Astrocyte (in vitro differentiated cells and primary cell): Measurements from ENCODE around the gene ZCCHC2. TPM values are rescaled to one million over a fixed set of nuclear protein-coding genes. Genes with fewer than 3 reads are reported as not detected.

ENCODE experiments used
- DNase-seq: peaks from one replicate; pipeline ENCODE4 v3.0.0-alpha.2; 2010; ENCODE audit warnings: low read depth
- FAIRE-seq: peaks from 2 replicates; lab custom pipeline; 2011; peaks lifted over from hg19 to GRCh38; lab: Jason Lieb, UNC
- H2AFZ ChIP-seq: 2 replicates; pipeline ENCODE4 v1.6.0; 2012; ENCODE audit warnings: low read depth, low read length, inconsistent platforms
- H3K27ac ChIP-seq: 2 replicates; pipeline ENCODE4 v1.5.1; 2011; ENCODE audit warnings: low read depth, low read length, inconsistent platforms
- H3K27me3 ChIP-seq: 2 replicates; pipeline ENCODE4 v1.6.0; 2011; ENCODE audit warnings: low read length, inconsistent platforms; ENCODE audit not compliant: insufficient read depth
- H3K36me3 ChIP-seq: 2 replicates; pipeline ENCODE4 v1.5.1; 2011; ENCODE audit warnings: low read length, inconsistent platforms; ENCODE audit not compliant: insufficient read depth
- H3K4me1 ChIP-seq: 2 replicates; pipeline ENCODE4 v1.5.1; 2011; ENCODE audit warnings: low read length, inconsistent platforms; ENCODE audit not compliant: insufficient read depth
- H3K4me2 ChIP-seq: 2 replicates; pipeline ENCODE4 v1.6.0; 2012; ENCODE audit warnings: low read length, inconsistent platforms
- H3K4me3 ChIP-seq: 2 replicates; pipeline ENCODE4 v1.5.1; 2011; ENCODE audit warnings: low read depth, mild to moderate bottlenecking, low read length, inconsistent platforms; ENCODE audit not compliant: insufficient read depth
- H3K79me2 ChIP-seq: 2 replicates; pipeline ENCODE4 v1.6.0; 2012; ENCODE audit warnings: mild to moderate bottlenecking, low read length, inconsistent platforms; ENCODE audit not compliant: insufficient read depth
- H3K9ac ChIP-seq: 2 replicates; pipeline ENCODE4 v1.6.0; 2012; ENCODE audit warnings: mild to moderate bottlenecking, low read length, inconsistent platforms
- H3K9me3 ChIP-seq: 2 replicates; pipeline ENCODE4 v1.5.1; 2012; ENCODE audit warnings: low read depth, mild to moderate bottlenecking, low read length, inconsistent platforms; ENCODE audit not compliant: insufficient read depth
- H4K20me1 ChIP-seq: 2 replicates; pipeline ENCODE4 v1.6.0; 2012; ENCODE audit warnings: low read length, inconsistent platforms; ENCODE audit not compliant: insufficient read depth
- H3K27ac Mint-ChIP-seq: one replicate; pipeline ENCODE4 v1.8.0; 2021; ENCODE audit warnings: mild to moderate bottlenecking, mixed read lengths; ENCODE audit not compliant: unreplicated experiment
- H3K27me3 Mint-ChIP-seq: one replicate; pipeline ENCODE4 v1.8.0; 2021; ENCODE audit warnings: low read depth, mixed read lengths; ENCODE audit not compliant: unreplicated experiment
- H3K36me3 Mint-ChIP-seq: one replicate; pipeline ENCODE4 v1.8.0; 2021; ENCODE audit warnings: low read depth, mixed read lengths; ENCODE audit not compliant: unreplicated experiment
- H3K4me1 Mint-ChIP-seq: one replicate; pipeline ENCODE4 v1.8.0; 2021; ENCODE audit warnings: low read depth, mixed read lengths; ENCODE audit not compliant: unreplicated experiment
- H3K4me3 Mint-ChIP-seq: one replicate; pipeline ENCODE4 v1.8.0; 2021; ENCODE audit warnings: mild to moderate bottlenecking, moderate library complexity, mixed read lengths; ENCODE audit not compliant: unreplicated experiment
- H3K9me3 Mint-ChIP-seq: one replicate; pipeline ENCODE4 v1.8.0; 2021; ENCODE audit warnings: mild to moderate bottlenecking, mixed read lengths; ENCODE audit not compliant: unreplicated experiment
- CTCF ChIP-seq: IDR thresholded peaks from 2 replicates; pipeline ENCODE4 v1.5.1; 2011; ENCODE audit warnings: low read depth, mild to moderate bottlenecking, inconsistent platforms, low read length, moderate library complexity; ENCODE audit not compliant: insufficient read depth
- EZH2 ChIP-seq: IDR thresholded peaks from 2 replicates; pipeline ENCODE4 v1.6.1; 2012; ENCODE audit warnings: mild to moderate bottlenecking, low read length, inconsistent platforms; ENCODE audit not compliant: insufficient read depth
- total RNA-seq: library from RNA; stranded (reverse); gene quantifications from 2 replicates; pipeline ENCODE4 v1.2.1, GENCODE V29; 2021

Gene ZCCHC2
- total RNA-seq, 1 donor from 2014 or later = 14.8 TPM

- H3K4me1 Mint-ChIP-seq = peaks cover 5% of the 10 kb centered on the region
- no peak overlapping the region for H3K4me3 Mint-ChIP-seq
- no peak overlapping the region for H2AFZ ChIP-seq
- H3K27me3 ChIP-seq = peaks cover 23% of the 10 kb centered on the region
- no peak overlapping the region for H3K27ac Mint-ChIP-seq
- no peaks in the 10 kb centered on the region for H3K4me1 ChIP-seq
- no peaks in the 10 kb centered on the region for H3K36me3 ChIP-seq
- H3K9me3 ChIP-seq = no peaks in the 10 kb centered on the region
- peaks cover 43% of the 10 kb centered on the region for H3K27me3 Mint-ChIP-seq
- TF ChIP-seq EZH2 (no peak), CTCF (no peak)
- H3K9ac ChIP-seq = no peak overlapping the region
- H3K27ac ChIP-seq = no peak overlapping the region
- H3K4me3 ChIP-seq = no peak overlapping the region
- no peak for DNase-seq
- no peaks in the 10 kb centered on the region for H3K79me2 ChIP-seq
- H3K9me3 Mint-ChIP-seq = peaks cover 2% of the 10 kb centered on the region
- no peaks in the 10 kb centered on the region for H3K36me3 Mint-ChIP-seq
- H4K20me1 ChIP-seq = no peaks in the 10 kb centered on the region
- FAIRE-seq = no peak
- H3K4me2 ChIP-seq = no peak overlapping the region
Measured at GRCh38 chr18:62614494-62614893, 91.7 kb downstream of the ZCCHC2 start.

GRCh38 chr18:62616331-62616805, 93.5 kb downstream of the ZCCHC2 start:
- H3K27ac ChIP-seq = no peak overlapping the region
- DNase-seq (no peak), FAIRE-seq (no peak)
- Mint-ChIP-seq H3K9me3 (peaks cover 2% of the 10 kb centered on the region), H3K36me3 (no peaks in the 10 kb centered on the region), H3K4me1 (no peaks in the 10 kb centered on the region), H3K4me3 (no peak overlapping the region), H3K27me3 (peaks cover 32% of the 10 kb centered on the region), H3K27ac (no peak overlapping the region)
- H2AFZ ChIP-seq = no peak overlapping the region
- no peak for TF ChIP-seq EZH2
- no peak for TF ChIP-seq CTCF
- H3K9ac ChIP-seq = no peak overlapping the region
- H3K27me3 ChIP-seq = peaks cover 9% of the 10 kb centered on the region
- H3K36me3 ChIP-seq = no peaks in the 10 kb centered on the region
- no peaks in the 10 kb centered on the region for H4K20me1 ChIP-seq
- no peaks in the 10 kb centered on the region for H3K79me2 ChIP-seq
- peak overlapping the region; percentile 14 for H3K4me2 ChIP-seq
- no peaks in the 10 kb centered on the region for H3K4me1 ChIP-seq
- no peaks in the 10 kb centered on the region for H3K9me3 ChIP-seq
- no peak overlapping the region for H3K4me3 ChIP-seq

GRCh38 chr18:62617793-62618591, 95.2 kb downstream of the ZCCHC2 start:
- H3K27ac Mint-ChIP-seq = no peak overlapping the region
- Histone ChIP-seq H3K9me3 (no peaks in the 10 kb centered on the region), H3K79me2 (no peaks in the 10 kb centered on the region), H3K36me3 (no peaks in the 10 kb centered on the region), H3K4me2 (no peak overlapping the region), H3K4me1 (no peaks in the 10 kb centered on the region), H3K4me3 (no peak overlapping the region), H2AFZ (no peak overlapping the region), H3K9ac (no peak overlapping the region), H3K27me3 (peaks cover 3% of the 10 kb centered on the region), H3K27ac (no peak overlapping the region), H4K20me1 (no peaks in the 10 kb centered on the region)
- H3K36me3 Mint-ChIP-seq = peaks cover 2% of the 10 kb centered on the region
- H3K27me3 Mint-ChIP-seq = peaks cover 24% of the 10 kb centered on the region
- no peaks in the 10 kb centered on the region for H3K4me1 Mint-ChIP-seq
- FAIRE-seq (no peak), DNase-seq (no peak)
- TF ChIP-seq EZH2 = no peak
- TF ChIP-seq CTCF = no peak
- H3K9me3 Mint-ChIP-seq = peaks cover 2% of the 10 kb centered on the region
- H3K4me3 Mint-ChIP-seq = no peak overlapping the region
